Activated naive CD4-positive, alpha-beta T cell (primary cell): ENCODE results near the gene VHLL.
"Not testable (repeated sequence)": the region's sequence is repeated elsewhere in the genome, so short reads cannot be mapped to it uniquely, and the experiment has no call there.

ENCODE experiments used
- DNase-seq, 4 experiments: peaks; one replicate each; lab custom pipeline; 2025; lab: John Stamatoyannopoulos, UW

VHLL gene

GRCh38 chr1:156298852-156299357 is at the start of gene VHLL:
TSS of gene VHLL (minus strand) at chr1:156299307. CDS start at chr1:156299189, 118 bp downstream.
- DNase-seq: no peak

- DNase-seq: no peak
Measured at GRCh38 chr1:156347331-156347730, 48.2 kb upstream of the VHLL start.

GRCh38 chr1:156346636-156347035 is 47.5 kb upstream of the VHLL start:
- no peak for DNase-seq

- not testable (repeated sequence) for DNase-seq
Measured at GRCh38 chr1:156346035-156346434, 46.9 kb upstream of the VHLL start.

- DNase-seq: no peak
Measured at GRCh38 chr1:156344409-156344808, 45.3 kb upstream of the VHLL start.

GRCh38 chr1:156342166-156342955 is 43.3 kb upstream of the VHLL start:
- DNase-seq: no peak

GRCh38 chr1:156338180-156338976 is 39.3 kb upstream of the VHLL start, which contains the start of the genes CCT3 and TSACC:
TSS of gene CCT3 (minus strand) at chr1:156338292. CDS start at chr1:156338184, 108 bp downstream.
TSS of gene TSACC (plus strand) at chr1:156338526. CDS start at chr1:156339758, 1,232 bp downstream.
- DNase-seq: peak; percentile 97 to 99 (median 98)

GRCh38 chr1:156337888-156338179 is 38.7 kb upstream of the VHLL start:
- DNase-seq: peak in 2 of 4 experiments; percentile 8 to 18

GRCh38 chr1:156337052-156337887 is 38.2 kb upstream of the VHLL start:
- DNase-seq: no peak

GRCh38 chr1:156336242-156336641 is 37.1 kb upstream of the VHLL start:
- no peak for DNase-seq

- DNase-seq: not testable (repeated sequence)
Measured at GRCh38 chr1:156323179-156323578, 24.1 kb upstream of the VHLL start.

- no peak for DNase-seq
Measured at GRCh38 chr1:156320560-156320959, 21.5 kb upstream of the VHLL start.

- DNase-seq: no peak
Measured at GRCh38 chr1:156319664-156320063, 20.6 kb upstream of the VHLL start.

GRCh38 chr1:156316909-156317308 is 17.8 kb upstream of the VHLL start:
- no peak for DNase-seq

GRCh38 chr1:156310962-156311361 is 11.9 kb upstream of the VHLL start:
- no peak for DNase-seq

GRCh38 chr1:156308078-156308477 is 9.0 kb upstream of the VHLL start:
- DNase-seq: no peak

- no peak for DNase-seq
Measured at GRCh38 chr1:156305215-156305614, 6.1 kb upstream of the VHLL start.

- DNase-seq: no peak
Measured at GRCh38 chr1:156303241-156303640, 4.1 kb upstream of the VHLL start.

GRCh38 chr1:156295391-156295947 is 3.6 kb downstream of the VHLL start, which contains the start of gene GLMP:
TSS of gene GLMP (minus strand) at chr1:156295679. CDS start at chr1:156295645, 34 bp downstream.
- DNase-seq: peak in 2 of 4 experiments; percentile 28 to 42

- DNase-seq: no peak
Measured at GRCh38 chr1:156293895-156294294, 5.2 kb downstream of the VHLL start.

GRCh38 chr1:156293098-156293434 is 6.0 kb downstream of the VHLL start:
- no peak for DNase-seq
